ENCODE results near the gene SENP5. TPM values are rescaled to one million over a fixed set of nuclear protein-coding genes. Genes with fewer than 3 reads are reported as not detected.

Gene SENP5
- total and polyA plus RNA-seq, 2 of the 8 experiments (the other 6 are each of a cell fraction or from before 2014, with no cell fraction given): 6.7 to 27.3 TPM

DNA sequence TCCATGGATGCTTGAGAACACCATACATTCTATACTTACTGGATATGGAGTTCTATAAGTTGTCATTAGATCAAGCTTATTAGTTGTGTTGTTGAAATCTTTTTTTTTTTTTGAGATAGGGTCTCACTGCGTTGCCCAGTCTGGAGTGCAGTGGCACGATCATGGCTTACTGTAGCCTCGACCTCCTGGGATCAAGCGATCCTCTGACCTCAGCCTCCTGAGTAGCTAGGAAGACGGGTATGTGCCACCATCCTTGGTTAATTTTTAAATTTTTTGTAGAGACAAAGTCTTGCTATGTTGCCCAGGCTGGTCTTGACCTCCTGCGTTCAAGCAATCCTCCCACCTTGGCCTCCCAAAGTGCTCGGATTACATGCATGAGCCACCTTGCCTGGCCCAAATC, 87.1 kb downstream of the SENP5 start:
- TF ChIP-seq RAD21 (IDR thresholded peaks at IDR 0.05 in 1 of 2, conservative IDR thresholded peaks at IDR 0.05 in 1 of 2; ENCODE audit: low read depth in 2 of 2, low read length in 2 of 2): no peak
- TF ChIP-seq KDM1A (IDR thresholded peaks at IDR 0.05; ENCODE audit: borderline replicate concordance, low read length): 0 out of 2 replicates have a peak, but pooled peaks have one; percentile 21
- FAIRE-seq (no peak), DNase-seq (ENCODE audit: low read depth in 1 of 2, low spot score in 2 of 2) (no peak)
- Histone ChIP-seq H2BK12ac (ENCODE audit: low read depth, low read length) (no peak overlapping the region), H4K8ac (ENCODE audit: extremely low read depth, insufficient read depth, low read length) (no peak overlapping the region), H2AFZ (ENCODE audit: low read length) (no peak overlapping the region), H4K5ac (ENCODE audit: insufficient read length, low read depth, low read length) (no peak overlapping the region), H3K79me2 (ENCODE audit: control insufficient read depth in 1 of 2, insufficient read depth in 2 of 2, low read length in 2 of 2) (no peaks in the 10 kb centered on the region), H4K91ac (replicated peaks; ENCODE audit: insufficient read length, low read length) (no peak overlapping the region), H3K79me1 (ENCODE audit: low read depth, low read length) (no peaks in the 10 kb centered on the region), H3K56ac (replicated peaks; ENCODE audit: insufficient read length, low read depth, low read length) (no peak overlapping the region), H3K4ac (replicated peaks; ENCODE audit: insufficient read length, low read depth, low read length) (no peak overlapping the region), H4K20me1 (replicated peaks in 1 of 2; ENCODE audit: control insufficient read depth in 1 of 2, insufficient read depth in 2 of 2, low read length in 2 of 2) (no peaks in the 10 kb centered on the region), H3K23me2 (ENCODE audit: low read depth, low read length) (no peaks in the 10 kb centered on the region), H3K14ac (ENCODE audit: insufficient read length) (no peak overlapping the region), H3K27me3 (replicated peaks in 1 of 4; ENCODE audit: control insufficient read depth in 3 of 4, extremely low read depth in 1 of 4, insufficient read depth in 3 of 4, low read length in 3 of 4) (no peaks in the 10 kb centered on the region), H2BK5ac (ENCODE audit: low read depth, low read length) (no peak overlapping the region), H2BK120ac (replicated peaks; ENCODE audit: low read depth, low read length) (no peak overlapping the region), H3K23ac (ENCODE audit: insufficient read length) (no peak overlapping the region), H3K9me3 (ENCODE audit: insufficient read depth in 2 of 2, low read depth in 1 of 2, low read length in 1 of 2) (no peaks in the 10 kb centered on the region), H3K4me2 (ENCODE audit: insufficient read depth in 1 of 2, low read depth in 2 of 2, low read length in 2 of 2) (no peak overlapping the region), H2BK20ac (ENCODE audit: low read length) (no peak overlapping the region), H3K36me3 (ENCODE audit: control insufficient read depth in 2 of 4, insufficient read depth in 4 of 4, low read length in 3 of 4) (no peaks in the 10 kb centered on the region), H3K27ac (ENCODE audit: low read depth, low read length) (no peak overlapping the region), H2BK15ac (ENCODE audit: low read length) (no peak overlapping the region), H3K4me3 (ENCODE audit: extremely low read depth in 1 of 4, insufficient read depth in 2 of 4, low read depth in 3 of 4, low read length in 4 of 4) (no peak overlapping the region), H3K18ac (ENCODE audit: extremely low read depth, low read length) (no peak overlapping the region), H3K4me1 (replicated peaks in 1 of 4; ENCODE audit: control insufficient read depth in 3 of 4, insufficient read depth in 4 of 4, low read length in 3 of 4) (no peaks in the 10 kb centered on the region), H2AK5ac (ENCODE audit: low read depth, low read length) (no peak overlapping the region), H3K9ac (replicated peaks in 1 of 4; ENCODE audit: extremely low read depth in 1 of 4, low read depth in 3 of 4, low read length in 3 of 4) (no peak overlapping the region)
- ChIA-PET CTCF (ENCODE audit: partially characterized antibody) (interaction anchor here (0.7 to 1.1 kb wide), 4 partner anchors 9 to 364 kb away, joined by 3 to 4 read pairs (median 3); no protein-coding TSS in a partner anchor), POLR2A (ENCODE audit: partially characterized antibody) (interaction anchor here (1.2 kb wide), 1 partner anchor 12 kb away, joined by 6 read pairs; the partner anchor contains the start of gene NCBP2)
- WGBS, 2 experiments (ENCODE audit: extremely low coverage in 1 of 2, insufficient coverage in 1 of 2, insufficient read length in 1 of 2, insufficient replicate concordance in 2 of 2, low coverage in 1 of 2, low lambda C conversion rate in 2 of 2, missing lambda C conversion rate in 1 of 2): 87% methylated on average over 7 of the region's 7 CpGs; no CpG with 5 or more reads in 1 of the 2 experiments
